ENCODE data around the gene BSG.

BSG gene

DNA sequence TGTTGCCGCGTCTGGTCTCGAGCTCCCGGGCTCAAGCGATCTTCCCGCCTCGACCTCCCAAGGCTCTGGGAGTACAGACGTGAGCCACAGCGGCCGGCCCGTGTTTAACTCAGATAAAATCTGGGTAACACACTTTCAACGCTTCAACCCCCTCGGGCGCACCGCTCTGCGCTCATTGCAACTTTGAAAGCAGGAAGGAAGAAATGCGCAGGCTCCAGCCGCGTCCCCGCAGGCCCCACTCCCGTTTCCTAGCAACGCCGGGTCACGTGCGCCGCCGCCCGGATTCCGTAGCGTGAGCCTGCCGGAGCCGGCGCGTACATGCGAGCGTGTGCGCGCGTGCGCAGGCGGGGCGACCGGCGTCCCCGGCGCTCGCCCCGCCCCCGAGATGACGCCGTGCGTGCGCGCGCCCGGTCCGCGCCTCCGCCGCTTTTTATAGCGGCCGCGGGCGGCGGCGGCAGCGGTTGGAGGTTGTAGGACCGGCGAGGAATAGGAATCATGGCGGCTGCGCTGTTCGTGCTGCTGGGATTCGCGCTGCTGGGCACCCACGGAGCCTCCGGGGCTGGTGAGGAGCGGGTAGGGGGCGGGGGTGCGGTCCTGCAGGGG, at the start of gene BSG:
TSS of gene BSG (plus strand) at position 457 of the 603 bp plus-strand sequence. CDS start at position 496, 39 bp downstream.
- DNase-seq (ENCODE audit: low read depth) = peak; percentile 98

GRCh38 chr19:522726-523125, 49.7 kb upstream of the BSG start:
- no peak for DNase-seq (ENCODE audit: low read depth)

GRCh38 chr19:524062-524674, 48.2 kb upstream of the BSG start:
- DNase-seq (ENCODE audit: low read depth) = no peak

DNA sequence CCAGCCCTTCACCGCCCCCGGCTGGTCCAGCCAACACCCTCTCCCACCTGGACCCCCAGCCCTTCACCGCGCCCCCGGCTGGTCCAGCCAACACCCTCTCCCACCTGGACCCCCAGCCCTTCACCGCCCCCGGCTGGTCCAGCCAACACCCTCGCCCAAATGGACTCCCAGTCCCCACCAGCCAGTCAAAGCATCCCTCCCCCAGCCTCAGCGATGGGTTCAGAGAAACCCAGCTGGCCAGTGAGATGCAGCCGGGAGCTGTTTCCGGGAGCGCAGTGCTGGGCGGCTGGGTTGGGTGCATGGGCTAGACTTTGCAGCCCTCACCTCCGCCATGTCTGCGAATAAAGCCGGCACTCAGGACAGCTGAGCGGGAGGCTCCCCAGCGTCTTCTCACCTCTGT, 47.4 kb upstream of the BSG start:
- DNase-seq (ENCODE audit: low read depth) = no peak

DNA sequence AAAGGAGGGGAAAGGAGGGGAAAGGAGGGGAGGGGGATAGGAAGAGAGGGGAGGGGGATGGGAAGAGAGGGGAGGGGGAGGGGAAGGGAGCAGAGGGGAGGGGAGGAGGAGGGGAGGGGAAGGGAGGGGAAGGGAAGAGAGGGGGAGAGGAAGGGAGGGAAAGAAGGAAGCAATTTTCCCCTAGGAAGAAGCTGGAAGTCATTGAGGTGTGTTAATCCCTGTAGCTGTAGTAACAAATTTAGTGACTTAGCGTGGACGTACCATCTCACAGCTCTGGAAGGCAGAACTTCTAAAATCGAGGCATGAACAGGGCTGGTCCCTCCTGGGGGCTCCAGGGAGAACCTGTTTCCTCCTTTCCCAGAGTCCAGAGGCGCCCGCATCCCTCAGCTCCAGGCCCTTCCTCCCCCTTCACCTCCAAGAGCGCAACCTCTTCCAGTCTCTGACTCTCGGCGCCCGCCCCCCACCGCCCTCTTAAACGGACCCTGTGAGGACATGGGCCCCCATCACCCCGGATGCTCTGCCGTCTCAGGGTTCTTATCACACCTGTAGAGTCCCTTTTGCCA, 46.5 kb upstream of the BSG start:
- no peak for DNase-seq (ENCODE audit: low read depth)

DNA sequence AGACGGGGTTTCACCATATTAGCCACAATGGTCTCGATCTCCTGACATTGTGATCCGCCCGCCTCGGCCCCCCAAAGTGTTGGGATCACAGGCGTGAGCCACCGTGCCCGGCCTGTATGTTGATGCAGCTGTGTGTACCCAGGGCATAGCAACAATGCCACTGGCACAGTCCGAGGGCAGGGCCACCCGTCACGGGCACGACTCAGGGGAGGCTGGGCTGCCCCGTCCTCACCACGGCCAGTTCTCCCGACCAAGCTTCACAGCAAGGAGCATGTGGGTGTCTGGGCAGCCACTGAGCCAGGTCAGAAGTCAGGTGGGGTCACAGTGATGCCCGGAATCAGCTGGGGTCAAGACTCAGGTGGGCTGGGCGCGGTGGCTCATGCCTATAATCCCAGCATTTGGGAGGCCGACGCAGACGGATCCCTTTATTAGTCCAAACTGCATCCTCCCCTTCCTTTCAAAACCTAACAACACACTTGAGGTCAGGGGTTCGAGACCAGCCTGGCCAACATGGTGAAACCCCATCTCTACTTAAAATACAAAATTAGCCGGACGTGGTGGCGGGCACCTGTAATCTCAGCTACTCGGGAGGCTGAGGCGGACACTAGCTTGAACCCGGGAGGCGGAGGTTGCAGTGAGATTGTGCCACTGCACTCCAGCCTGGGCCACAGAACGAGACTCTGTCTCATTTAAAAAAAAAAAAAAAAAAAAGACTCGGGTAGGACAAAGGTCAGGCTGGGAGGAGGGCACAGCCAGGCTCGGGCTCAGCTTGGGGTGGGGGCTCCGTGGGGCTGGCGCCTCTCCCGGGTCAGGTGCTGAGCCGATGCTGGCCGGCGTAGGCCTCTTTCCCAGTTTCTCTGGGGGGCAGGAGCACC, 42.0 kb upstream of the BSG start:
- DNase-seq (ENCODE audit: low read depth) = no peak

DNA sequence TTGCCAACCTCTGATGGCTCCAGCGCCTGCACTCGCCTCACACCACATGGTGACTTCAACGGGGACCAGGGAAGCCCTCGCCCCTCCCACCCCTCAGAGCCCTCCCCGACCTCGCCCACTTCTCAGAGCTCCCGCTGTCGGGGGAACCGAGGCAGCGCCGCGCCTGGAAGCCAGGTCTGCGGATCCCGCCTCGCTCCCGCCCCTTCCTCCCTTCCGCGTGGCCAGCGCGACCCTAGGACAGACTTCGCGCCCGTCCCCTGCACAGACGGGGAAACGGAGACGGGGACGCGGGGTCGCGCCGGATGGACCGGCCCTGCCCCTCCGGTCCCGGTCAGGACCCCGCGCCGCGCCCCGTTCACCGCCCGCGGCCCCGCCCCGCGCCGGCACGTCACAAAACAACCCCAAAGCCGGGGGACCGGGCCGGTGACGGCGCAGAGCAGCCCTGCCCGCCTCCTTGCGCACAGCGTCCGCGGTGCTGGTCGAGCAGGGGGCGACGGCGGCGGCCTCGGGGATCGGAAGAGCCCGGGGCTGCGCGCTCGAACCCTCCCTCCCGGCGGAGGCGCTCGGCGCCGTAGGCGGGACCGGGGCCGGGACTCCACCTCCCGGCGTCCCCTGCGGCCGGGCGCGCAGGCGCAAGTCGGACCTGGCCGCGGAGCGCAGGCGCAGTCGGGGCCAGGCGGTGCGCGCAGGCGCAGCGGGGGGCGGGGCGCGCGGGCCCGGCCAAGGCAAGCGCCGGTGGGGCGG, 41.2 kb upstream of the BSG start:
- DNase-seq (ENCODE audit: low read depth) = peak; percentile 80

DNA sequence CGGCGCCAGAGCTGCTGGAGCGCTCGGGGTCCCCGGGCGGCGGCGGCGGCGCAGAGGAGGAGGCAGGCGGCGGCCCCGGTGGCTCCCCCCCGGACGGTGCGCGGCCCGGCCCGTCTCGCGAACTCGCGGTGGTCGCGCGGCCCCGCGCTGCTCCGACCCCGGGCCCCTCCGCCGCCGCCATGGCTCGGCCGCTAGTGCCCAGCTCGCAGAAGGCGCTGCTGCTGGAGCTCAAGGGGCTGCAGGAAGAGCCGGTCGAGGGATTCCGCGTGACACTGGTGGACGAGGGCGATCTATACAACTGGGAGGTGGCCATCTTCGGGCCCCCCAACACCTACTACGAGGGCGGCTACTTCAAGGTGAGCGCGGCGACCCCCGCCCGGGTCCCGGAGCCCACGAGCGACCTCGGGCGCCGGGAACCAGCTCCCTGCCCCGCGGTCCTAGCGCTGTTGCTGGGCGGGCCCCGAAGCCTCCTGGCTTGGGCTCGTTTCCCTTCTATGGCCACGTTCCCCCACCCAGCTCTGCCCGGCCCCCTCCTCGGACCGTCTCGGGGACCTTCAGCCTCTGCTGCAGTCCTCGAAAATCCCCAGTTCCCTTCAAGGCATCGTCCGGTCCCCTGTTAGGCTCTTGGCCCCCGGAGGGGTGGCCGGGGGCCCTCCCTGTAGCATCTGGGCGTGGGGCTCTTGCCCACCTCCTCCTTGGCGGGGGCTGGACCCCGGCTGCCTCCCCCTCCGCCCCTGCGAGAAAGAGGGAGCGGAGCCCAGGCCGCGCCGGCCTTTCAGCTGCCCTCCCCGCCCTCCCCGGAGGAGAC, 40.4 kb upstream of the BSG start, which contains the start of gene CDC34:
TSS of gene CDC34 (plus strand) at position 8 of the 808 bp plus-strand sequence. CDS start at position 180, 172 bp downstream.
- DNase-seq (ENCODE audit: low read depth) = no peak

DNA sequence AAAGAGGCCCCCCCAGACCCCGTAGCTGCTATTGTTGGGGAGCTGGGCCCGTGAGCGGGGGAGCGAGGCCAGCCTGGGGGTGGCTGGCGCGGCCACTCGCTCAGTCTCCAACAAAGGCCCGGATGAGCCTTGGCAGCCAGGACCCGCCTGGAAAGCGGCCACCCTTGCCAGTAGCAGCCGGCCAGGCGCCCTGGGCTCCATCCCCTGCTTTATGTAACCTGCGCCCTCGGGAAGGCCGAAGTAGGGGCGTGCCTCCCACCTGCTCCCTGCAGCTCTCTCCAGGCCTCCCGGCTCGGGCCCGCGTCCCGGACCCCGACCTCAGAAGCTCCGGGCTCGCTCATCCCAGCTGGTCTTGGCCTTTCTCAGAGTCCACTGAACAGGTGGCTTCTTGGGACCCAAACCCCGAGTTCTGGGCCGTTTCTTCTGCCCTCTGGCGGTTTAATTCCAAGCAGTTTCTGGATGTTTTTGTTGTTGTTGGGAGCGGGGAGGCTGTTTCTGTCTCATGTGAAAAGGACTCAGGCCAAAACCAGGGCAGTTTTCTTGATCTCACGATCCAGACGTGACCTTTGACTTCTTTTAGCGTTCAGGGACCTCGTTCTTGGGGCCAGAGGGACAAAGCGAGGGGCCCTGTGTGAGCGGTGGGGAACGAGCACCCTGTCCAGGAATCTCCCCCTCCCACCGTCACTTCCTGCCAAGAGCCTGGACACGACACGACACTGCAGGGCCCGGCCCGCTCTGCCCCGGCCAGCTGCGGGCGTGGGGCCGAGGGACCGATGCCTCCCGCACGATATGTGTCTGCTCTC, 39.6 kb upstream of the BSG start:
- no peak for DNase-seq (ENCODE audit: low read depth)

DNA sequence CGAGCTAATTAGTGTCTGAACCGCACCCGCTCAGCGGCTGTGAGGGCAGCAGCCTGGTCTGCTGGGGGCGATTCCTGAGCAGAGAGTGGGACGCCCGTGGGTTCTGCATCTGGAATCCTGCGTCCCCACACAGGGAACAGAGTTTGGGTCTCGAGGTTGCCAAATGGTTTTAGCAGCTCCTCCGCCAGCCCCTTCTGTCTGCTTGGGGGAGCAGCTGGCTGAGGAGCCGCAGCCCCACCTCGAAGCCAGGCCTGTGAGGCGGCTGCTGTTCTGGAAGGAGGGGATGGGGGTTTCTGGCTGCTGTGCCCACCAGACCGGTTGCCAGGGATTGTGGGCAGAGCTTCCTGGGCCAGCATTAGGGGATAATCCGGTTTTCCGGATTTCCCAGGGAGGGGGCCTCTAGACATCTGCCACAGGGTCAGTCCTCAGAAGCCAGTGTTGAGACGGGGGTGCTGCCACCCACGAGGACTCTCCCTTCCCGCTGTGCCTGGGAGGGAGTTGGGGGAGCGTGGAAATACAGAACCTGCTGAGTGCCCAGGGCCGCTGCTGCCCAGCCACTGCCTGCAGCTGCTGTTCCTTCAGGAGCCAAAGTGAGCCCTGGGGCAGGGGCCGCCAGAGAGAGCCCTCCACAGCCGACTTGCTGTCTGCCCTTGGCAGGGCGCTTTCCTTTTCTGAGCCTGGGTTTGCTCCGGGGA, 38.9 kb upstream of the BSG start:
- DNase-seq (ENCODE audit: low read depth) = no peak

DNA sequence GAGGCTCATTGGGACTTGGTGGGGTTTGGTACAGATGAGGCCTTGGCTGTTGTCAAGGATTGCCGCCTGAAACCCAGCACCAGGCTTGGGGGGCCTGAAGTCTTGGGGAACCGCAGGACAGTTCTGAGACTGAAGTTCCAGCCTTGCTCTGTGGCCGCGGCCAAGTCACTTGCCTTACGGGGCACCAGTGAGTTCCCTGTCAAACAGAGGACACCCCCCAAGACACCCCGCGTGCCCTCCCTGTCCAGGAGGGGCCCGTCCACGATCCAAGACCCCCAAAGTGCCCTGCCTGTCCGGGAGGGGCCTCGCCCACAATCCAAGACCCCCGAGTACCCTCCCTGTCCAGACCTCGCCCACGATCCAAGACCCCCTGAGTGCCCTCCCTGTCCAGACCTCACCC, 38.3 kb upstream of the BSG start:
- DNase-seq (ENCODE audit: low read depth) = no peak

DNA sequence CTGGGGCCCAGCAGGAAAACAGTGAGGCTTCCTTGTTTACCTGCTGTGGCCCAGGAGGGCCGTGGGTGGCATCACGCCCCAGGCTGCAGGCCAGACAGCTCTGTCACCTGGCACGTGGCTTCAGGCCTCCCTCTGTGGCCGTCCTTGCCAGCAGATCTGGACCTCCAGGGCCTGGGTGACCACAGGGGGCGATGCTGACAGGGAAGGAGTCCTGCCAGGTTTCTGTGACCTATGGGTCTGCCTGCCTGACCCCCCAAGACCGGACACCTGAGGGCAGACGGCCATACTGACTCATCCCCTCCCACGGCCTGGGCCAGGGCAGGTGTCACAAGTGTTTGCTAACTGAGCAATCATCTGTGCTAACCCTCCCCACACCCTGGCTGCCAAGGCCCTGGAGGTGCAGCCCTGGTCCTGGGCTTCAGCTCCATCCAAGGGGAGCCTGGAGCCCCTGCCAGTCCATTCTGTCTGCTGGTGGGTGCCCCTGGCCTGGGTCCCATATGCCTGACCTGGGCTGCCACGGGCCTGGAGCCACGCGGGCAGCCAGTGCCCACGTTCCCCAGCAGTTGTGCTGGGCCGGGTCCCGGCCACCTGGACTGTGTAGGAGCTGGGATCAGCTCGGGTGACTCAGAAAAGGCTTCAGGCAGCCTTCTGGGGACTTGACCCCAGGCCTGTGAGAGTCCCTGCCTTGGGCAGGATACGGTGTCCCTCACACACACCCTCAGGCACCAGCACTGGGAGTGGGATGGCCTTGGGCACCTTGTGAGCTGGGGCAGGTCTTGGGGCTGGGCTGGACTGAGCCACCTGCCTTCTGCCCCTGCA, 37.2 kb upstream of the BSG start:
- no peak for DNase-seq (ENCODE audit: low read depth)

GRCh38 chr19:536031-536880, 36.1 kb upstream of the BSG start:
- DNase-seq (ENCODE audit: low read depth) = no peak

DNA sequence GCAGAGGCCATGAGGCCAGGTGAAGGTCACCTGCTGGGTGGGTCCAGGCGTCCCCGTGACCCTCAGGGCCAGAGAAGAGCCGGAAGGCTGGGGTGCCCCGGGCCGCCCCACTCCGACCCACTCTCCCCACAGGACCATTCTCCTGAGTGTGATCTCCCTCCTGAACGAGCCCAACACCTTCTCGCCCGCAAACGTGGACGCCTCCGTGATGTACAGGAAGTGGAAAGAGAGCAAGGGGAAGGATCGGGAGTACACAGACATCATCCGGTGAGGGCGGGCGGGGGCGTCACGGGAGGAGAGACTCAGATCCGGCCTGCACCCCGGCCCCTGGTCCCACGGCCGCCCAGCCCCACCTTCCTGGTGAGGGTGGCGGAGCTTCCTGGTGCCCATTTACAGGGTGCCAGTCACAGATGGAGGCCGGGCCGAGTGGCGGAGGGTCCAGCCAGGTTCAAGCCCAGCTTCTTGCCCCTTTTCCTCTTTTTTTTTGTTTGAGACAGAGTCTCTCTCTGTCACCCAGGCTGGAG, 35.5 kb upstream of the BSG start:
- DNase-seq (ENCODE audit: low read depth) = no peak

GRCh38 chr19:538641-539428, 33.6 kb upstream of the BSG start:
- DNase-seq (ENCODE audit: low read depth) = no peak

DNA sequence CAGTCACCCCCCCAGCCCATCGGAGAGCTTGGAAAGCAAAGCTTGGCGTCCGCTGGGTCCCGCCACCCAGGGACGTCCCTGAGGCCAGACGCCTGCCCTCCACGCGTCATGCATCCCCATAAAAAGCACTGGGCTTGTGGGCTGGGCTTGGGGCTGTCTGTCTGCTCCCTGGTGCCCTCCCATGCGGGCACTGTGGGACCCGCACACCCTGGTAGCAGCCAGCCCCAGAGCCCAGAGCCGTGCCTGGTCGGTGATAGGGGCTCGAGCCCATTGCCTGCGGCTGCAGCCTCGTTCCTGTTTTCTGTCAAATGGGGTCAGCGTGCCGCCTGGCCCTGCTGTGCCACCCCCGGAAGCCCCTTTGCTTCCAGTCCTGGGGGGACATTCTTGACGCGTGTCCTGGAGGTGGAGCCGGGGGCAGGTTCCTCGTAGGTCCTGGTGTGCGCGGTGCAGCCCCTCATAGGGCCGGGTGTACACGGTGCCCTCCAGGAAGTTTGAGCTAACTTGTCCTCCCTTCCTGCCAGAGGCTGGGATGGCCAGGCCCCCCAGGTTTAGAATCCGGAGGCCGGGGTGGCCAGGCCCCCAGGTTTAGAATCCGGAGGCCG, 32.9 kb upstream of the BSG start:
- no peak for DNase-seq (ENCODE audit: low read depth)

All from stimulated activated CD4-positive, alpha-beta T cell treated with anti-CD3 and anti-CD28 coated beads, Interleukin-2, amount 100 ng/mL, for 4 hours (primary cell).